ENCODE results near the gene RNF31. TPM values are rescaled to one million over a fixed set of nuclear protein-coding genes. Genes with fewer than 3 reads are reported as not detected.

RNF31 gene
- total and polyA plus RNA-seq, 2 of the 13 experiments (the other 11 are each of a cell fraction or from before 2014, with no cell fraction given): 48.2 to 86.8 TPM

DNA sequence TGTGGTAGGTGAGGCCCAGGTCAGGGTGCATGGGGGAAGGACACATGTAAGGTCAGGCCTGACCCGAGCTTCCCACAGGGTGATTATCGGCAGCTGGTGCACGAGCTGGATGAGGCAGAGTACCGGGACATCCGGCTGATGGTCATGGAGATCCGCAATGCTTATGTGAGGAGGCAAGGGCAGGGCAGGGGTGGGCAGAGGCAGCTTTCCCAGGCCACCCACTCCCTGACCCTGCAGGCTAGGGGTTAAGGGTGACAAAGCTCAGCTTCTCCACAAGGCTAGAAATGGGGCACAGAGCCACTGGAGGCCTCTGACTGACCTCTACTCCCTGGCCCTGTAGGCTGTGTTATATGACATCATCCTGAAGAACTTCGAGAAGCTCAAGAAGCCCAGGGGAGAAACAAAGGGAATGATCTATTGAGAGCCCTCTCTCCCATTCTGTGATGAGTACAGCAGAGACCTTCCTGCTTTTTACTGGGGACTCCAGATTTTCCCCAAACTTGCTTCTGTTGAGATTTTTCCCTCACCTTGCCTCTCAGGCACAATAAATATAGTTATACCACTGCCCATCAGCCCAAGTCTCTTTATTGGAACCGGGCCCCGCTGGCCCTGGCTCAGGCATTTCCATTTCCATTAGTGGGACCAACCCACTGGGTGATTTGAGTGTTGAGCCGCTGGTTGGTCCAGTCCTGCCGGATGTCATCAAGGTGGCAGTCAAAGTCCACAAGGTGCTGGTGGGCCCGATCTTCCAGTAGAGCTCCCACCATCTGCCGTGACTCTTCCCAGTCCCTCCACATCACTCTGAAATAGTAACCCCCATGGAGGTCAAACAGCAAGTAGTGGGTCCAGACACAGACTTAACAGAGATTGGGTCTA is 8.7 kb upstream of the RNF31 start (continued):
- TF ChIP-seq, protein P1, sequence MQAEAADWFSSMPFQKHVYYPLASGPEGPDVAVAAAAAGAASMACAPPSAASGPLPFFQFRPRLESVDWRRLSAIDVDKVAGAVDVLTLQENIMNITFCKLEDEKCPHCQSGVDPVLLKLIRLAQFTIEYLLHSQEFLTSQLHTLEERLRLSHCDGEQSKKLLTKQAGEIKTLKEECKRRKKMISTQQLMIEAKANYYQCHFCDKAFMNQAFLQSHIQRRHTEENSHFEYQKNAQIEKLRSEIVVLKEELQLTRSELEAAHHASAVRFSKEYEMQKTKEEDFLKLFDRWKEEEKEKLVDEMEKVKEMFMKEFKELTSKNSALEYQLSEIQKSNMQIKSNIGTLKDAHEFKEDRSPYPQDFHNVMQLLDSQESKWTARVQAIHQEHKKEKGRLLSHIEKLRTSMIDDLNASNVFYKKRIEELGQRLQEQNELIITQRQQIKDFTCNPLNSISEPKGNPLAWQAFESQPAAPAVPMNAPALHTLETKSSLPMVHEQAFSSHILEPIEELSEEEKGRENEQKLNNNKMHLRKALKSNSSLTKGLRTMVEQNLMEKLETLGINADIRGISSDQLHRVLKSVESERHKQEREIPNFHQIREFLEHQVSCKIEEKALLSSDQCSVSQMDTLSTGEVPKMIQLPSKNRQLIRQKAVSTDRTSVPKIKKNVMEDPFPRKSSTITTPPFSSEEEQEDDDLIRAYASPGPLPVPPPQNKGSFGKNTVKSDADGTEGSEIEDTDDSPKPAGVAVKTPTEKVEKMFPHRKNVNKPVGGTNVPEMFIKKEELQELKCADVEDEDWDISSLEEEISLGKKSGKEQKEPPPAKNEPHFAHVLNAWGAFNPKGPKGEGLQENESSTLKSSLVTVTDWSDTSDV (CRISPR knock-in tag; IDR thresholded peaks at IDR 0.05): no peak
- TF ChIP-seq RELA (CRISPR knock-in tag; IDR thresholded peaks at IDR 0.05) (no peak), BHLHE40 (IDR thresholded peaks at IDR 0.05; ENCODE audit: low read length) (no peak), SOX13 (IDR thresholded peaks at IDR 0.05) (no peak), SOX13 (CRISPR knock-in tag; conservative IDR thresholded peaks at IDR 0.05 in 1 of 2, IDR thresholded peaks at IDR 0.05 in 1 of 2) (no peak), ZNF7 (CRISPR knock-in tag; IDR thresholded peaks at IDR 0.05) (no peak), IKZF1 (IDR thresholded peaks at IDR 0.05) (no peak), ZNF878 (CRISPR knock-in tag; IDR thresholded peaks at IDR 0.05) (no peak), GABPA (IDR thresholded peaks at IDR 0.05; ENCODE audit: low read depth, low read length) (no peak), GABPA (CRISPR knock-in tag; IDR thresholded peaks at IDR 0.05; ENCODE audit: low read depth) (no peak), SP1 (IDR thresholded peaks at IDR 0.05) (no peak), SP1 (CRISPR knock-in tag; IDR thresholded peaks at IDR 0.05) (no peak), KDM5A (IDR thresholded peaks at IDR 0.05; ENCODE audit: borderline replicate concordance, low read length) (no peak), HMG20B (CRISPR knock-in tag; conservative IDR thresholded peaks at IDR 0.05) (no peak; the same call in 1 of the 2 replicates), MTA1 (CRISPR knock-in tag; IDR thresholded peaks at IDR 0.05; ENCODE audit: borderline replicate concordance) (peak; percentile 49; the same call in 1 of the 2 replicates), DNMT1 (CRISPR knock-in tag; IDR thresholded peaks at IDR 0.05) (no peak), PHB2 (IDR thresholded peaks at IDR 0.05; ENCODE audit: partially characterized antibody) (no peak)
- TF ChIP-seq, protein P2, sequence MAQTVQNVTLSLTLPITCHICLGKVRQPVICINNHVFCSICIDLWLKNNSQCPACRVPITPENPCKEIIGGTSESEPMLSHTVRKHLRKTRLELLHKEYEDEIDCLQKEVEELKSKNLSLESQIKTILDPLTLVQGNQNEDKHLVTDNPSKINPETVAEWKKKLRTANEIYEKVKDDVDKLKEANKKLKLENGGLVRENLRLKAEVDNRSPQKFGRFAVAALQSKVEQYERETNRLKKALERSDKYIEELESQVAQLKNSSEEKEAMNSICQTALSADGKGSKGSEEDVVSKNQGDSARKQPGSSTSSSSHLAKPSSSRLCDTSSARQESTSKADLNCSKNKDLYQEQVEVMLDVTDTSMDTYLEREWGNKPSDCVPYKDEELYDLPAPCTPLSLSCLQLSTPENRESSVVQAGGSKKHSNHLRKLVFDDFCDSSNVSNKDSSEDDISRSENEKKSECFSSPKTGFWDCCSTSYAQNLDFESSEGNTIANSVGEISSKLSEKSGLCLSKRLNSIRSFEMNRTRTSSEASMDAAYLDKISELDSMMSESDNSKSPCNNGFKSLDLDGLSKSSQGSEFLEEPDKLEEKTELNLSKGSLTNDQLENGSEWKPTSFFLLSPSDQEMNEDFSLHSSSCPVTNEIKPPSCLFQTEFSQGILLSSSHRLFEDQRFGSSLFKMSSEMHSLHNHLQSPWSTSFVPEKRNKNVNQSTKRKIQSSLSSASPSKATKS (CRISPR knock-in tag; IDR thresholded peaks at IDR 0.05): no peak
- TF ChIP-seq, protein P3, sequence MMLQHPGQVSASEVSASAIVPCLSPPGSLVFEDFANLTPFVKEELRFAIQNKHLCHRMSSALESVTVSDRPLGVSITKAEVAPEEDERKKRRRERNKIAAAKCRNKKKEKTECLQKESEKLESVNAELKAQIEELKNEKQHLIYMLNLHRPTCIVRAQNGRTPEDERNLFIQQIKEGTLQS (CRISPR knock-in tag; IDR thresholded peaks at IDR 0.05): peak; percentile 45
- TF ChIP-seq, protein P4, sequence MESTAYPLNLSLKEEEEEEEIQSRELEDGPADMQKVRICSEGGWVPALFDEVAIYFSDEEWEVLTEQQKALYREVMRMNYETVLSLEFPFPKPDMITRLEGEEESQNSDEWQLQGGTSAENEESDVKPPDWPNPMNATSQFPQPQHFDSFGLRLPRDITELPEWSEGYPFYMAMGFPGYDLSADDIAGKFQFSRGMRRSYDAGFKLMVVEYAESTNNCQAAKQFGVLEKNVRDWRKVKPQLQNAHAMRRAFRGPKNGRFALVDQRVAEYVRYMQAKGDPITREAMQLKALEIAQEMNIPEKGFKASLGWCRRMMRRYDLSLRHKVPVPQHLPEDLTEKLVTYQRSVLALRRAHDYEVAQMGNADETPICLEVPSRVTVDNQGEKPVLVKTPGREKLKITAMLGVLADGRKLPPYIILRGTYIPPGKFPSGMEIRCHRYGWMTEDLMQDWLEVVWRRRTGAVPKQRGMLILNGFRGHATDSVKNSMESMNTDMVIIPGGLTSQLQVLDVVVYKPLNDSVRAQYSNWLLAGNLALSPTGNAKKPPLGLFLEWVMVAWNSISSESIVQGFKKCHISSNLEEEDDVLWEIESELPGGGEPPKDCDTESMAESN (CRISPR knock-in tag; conservative IDR thresholded peaks at IDR 0.05): no peak
- TF ChIP-seq, protein P5, sequence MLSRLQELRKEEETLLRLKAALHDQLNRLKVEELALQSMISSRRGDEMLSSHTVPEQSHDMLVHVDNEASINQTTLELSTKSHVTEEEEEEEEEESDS (CRISPR knock-in tag; IDR thresholded peaks at IDR 0.05; ENCODE audit: borderline replicate concordance): no peak

All from HepG2 (cell line).